ENCODE data around the gene SUPT6H. TPM values are rescaled to one million over a fixed set of nuclear protein-coding genes. Genes with fewer than 3 reads are reported as not detected.

The SUPT6H gene
- total and polyA plus RNA-seq, 9 of the 15 experiments (the other 6 are each of a cell fraction or from before 2014, with no cell fraction given) = 1.7 to 77.7 (median 49.2) TPM

DNA sequence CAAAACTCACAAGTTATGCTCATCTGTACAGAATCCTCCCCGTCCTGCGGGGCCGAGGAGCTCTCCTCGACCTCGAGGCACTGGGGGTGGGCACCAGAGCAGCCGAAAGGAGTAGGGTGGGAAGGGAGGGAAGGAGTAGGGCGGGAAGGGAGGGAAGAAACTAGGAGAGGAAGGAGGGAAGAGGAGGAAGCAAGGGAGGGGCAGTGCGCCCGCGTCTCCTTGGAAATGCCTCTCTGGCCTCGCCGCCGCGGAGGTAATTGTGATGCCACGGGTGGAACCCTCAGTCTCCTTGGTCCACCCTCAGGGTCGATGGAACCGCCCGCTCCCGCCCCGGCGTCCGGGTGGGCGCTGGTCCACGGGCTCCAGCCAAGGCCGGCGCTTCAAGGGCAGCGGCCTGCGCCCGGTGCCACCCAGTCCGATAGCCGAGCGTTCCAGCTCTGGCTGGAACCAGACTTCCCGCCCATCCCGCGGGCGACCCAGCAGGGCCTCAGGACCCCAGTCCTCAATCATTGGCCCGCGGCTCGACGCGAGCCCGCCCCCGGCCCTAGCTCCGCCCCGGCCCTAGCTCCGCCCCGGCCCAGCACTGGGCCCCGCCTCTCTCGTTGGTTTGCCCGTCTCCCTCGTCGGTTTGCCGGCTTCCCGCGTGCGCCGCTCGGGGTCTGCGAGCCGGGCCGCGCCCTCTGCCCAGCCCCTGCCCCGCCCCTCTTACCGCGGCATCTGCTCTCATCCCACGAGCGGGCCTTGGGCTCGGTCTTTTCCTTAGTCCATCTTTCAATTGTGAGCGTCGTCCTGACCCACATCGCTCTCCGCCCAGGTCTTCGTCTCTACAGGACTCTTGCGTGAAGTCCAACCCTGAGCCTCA is 49.1 kb downstream of the SUPT6H start (continued):
- TF ChIP-seq EHMT2 (IDR thresholded peaks at IDR 0.05) = no peak
- TF ChIP-seq SMARCA5 (IDR thresholded peaks at IDR 0.05) = no peak
- peak; percentile 90 for TF ChIP-seq TBP (optimal IDR thresholded peaks at IDR 0.05; ENCODE audit: low read depth, low read length)
- no peak for TF ChIP-seq SNAPC5 (CRISPR knock-in tag; IDR thresholded peaks at IDR 0.05)
- TF ChIP-seq TOE1 (IDR thresholded peaks at IDR 0.05; ENCODE audit: borderline replicate concordance) = 0 out of 2 replicates have a peak, but pooled peaks have one; percentile 21
- 0 out of 2 replicates have a peak, but pooled peaks have one; percentile 67 for TF ChIP-seq TOE1 (CRISPR knock-in tag; IDR thresholded peaks at IDR 0.05; ENCODE audit: borderline replicate concordance, low read depth)
- TF ChIP-seq ZEB2 (IDR thresholded peaks at IDR 0.05) = no peak
- TF ChIP-seq ERF (CRISPR knock-in tag; IDR thresholded peaks at IDR 0.05) = peak; percentile 75
- TF ChIP-seq PTRF (tag; IDR thresholded peaks at IDR 0.05) = no peak
- no peak for TF ChIP-seq EP300 (IDR thresholded peaks at IDR 0.05; ENCODE audit: low read length)
- TF ChIP-seq POU5F1 (IDR thresholded peaks at IDR 0.05; ENCODE audit: borderline replicate concordance, low read depth, low read length, partially characterized antibody) = no peak
- peak; percentile 56; the same call in 1 of the 2 replicates for TF ChIP-seq MYNN (IDR thresholded peaks at IDR 0.05)
- TF ChIP-seq MYNN (CRISPR knock-in tag; IDR thresholded peaks at IDR 0.05) = no peak
- no peak for TF ChIP-seq MAFF (IDR thresholded peaks at IDR 0.05; ENCODE audit: low read length)
- TF ChIP-seq RBBP5 (IDR thresholded peaks at IDR 0.05; ENCODE audit: borderline replicate concordance, insufficient read depth, low read length, poor library complexity, severe bottlenecking) = peak; percentile 42
- TF ChIP-seq ZNF780A (CRISPR knock-in tag; IDR thresholded peaks at IDR 0.05) = no peak
- TF ChIP-seq SRF (CRISPR knock-in tag; IDR thresholded peaks at IDR 0.05) = peak in 1 of 2 experiments; percentile 10; a peak in 1 of 4 replicates
- TF ChIP-seq HMGN3 (IDR thresholded peaks at IDR 0.05; ENCODE audit: borderline replicate concordance, extremely low read depth, insufficient read length, low read depth, low read length) = peak; percentile 97
- TF ChIP-seq CBX2 (IDR thresholded peaks at IDR 0.05; ENCODE audit: insufficient read depth, low read length, poor library complexity, severe bottlenecking) = no peak
- no peak for TF ChIP-seq HDAC6 (IDR thresholded peaks at IDR 0.05; ENCODE audit: low read depth, low read length)
- TF ChIP-seq DACH1 (IDR thresholded peaks at IDR 0.05; ENCODE audit: partially characterized antibody) = no peak
- TF ChIP-seq KHSRP (IDR thresholded peaks at IDR 0.05) = no peak
- TF ChIP-seq HOMEZ (CRISPR knock-in tag; IDR thresholded peaks at IDR 0.05) = no peak
- no peak for TF ChIP-seq GTF2F1 (IDR thresholded peaks at IDR 0.05; ENCODE audit: low read depth, low read length)
- no peak for TF ChIP-seq ZNF668 (CRISPR knock-in tag; IDR thresholded peaks at IDR 0.05)
- no peak for TF ChIP-seq FOXA1 (IDR thresholded peaks at IDR 0.05; ENCODE audit: borderline replicate concordance)
- no peak for TF ChIP-seq ESRRB (CRISPR knock-in tag; IDR thresholded peaks at IDR 0.05; ENCODE audit: borderline replicate concordance)
- no peak for TF ChIP-seq BRF1 (IDR thresholded peaks at IDR 0.05; ENCODE audit: borderline replicate concordance, extremely low read depth, insufficient read length)
- no peak for TF ChIP-seq SMARCC2 (IDR thresholded peaks at IDR 0.05; ENCODE audit: low read depth)
- no peak for TF ChIP-seq TCFL5 (CRISPR knock-in tag; conservative IDR thresholded peaks at IDR 0.05)

Measured in K562 (cell line).